H54 (cell line): ENCODE measurements around the gene ITGB6.

Source experiments
- DNase-seq: peaks from one replicate; pipeline ENCODE4 v3.0.0; 2011; ENCODE audit warnings: low spot score, mixed read lengths; ENCODE audit not compliant: insufficient read length
- FAIRE-seq: peaks from 3 replicates; lab custom pipeline; 2011; peaks lifted over from hg19 to GRCh38; lab: Jason Lieb, UNC
- POLR2A ChIP-seq: IDR thresholded peaks from 2 replicates; pipeline ENCODE4 v1.6.1; 2011; ENCODE audit warnings: low read depth, mild to moderate bottlenecking, low read length

ITGB6 gene

DNA sequence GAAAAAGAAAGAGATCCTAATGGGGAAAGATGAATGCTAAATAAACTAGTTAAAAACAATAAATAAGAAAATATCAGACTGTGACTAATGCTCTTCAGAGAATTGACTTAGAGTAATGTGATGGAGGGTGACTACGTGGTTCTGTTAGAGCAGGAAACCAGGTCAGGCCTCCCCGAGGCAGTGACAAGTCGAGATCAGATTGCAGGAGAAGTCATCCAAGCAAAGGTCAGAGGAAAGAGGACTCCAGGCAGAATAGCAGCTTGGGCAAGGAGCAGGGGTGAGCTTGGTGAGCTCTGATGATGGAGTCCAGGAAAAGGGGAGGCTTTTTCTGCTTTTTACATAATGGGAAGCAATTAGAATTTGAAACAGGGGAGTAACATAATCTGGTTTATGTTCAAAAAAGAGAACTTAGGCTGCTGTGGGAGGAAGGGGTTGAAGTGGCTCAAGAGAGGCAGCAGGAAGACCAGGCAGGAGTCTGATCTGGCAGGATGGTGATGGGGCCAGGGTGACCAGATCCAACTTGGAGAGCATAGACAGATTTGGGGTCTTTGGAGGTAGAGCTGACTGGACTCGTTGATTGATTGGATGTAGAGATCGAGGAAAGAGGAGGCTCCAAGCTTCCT lies 27.3 kb upstream of the ITGB6 start:
- no peak for TF ChIP-seq POLR2A
- no peak for FAIRE-seq
- no peak for DNase-seq

DNA sequence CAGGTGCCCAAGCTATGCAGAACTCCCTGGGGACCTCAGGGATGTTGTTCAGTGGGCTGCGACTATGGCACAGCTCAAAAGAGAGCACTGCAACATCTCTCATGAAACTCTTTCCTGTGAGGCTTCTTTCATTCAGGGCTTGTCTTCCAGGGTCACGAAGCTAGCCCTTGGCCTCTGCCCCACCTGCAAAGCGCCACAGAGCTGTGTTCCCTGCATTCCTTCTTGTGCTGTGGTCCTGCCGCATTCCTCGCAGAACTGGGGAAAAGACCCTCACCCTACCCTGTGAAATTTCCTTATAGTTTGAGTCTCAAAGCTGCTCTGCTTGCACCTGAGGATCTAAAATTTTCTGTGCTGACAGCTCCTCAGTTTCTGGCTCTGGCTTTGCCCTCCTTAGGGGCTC lies 26.3 kb upstream of the ITGB6 start:
- no peak for TF ChIP-seq POLR2A
- DNase-seq (no peak), FAIRE-seq (no peak)

DNA sequence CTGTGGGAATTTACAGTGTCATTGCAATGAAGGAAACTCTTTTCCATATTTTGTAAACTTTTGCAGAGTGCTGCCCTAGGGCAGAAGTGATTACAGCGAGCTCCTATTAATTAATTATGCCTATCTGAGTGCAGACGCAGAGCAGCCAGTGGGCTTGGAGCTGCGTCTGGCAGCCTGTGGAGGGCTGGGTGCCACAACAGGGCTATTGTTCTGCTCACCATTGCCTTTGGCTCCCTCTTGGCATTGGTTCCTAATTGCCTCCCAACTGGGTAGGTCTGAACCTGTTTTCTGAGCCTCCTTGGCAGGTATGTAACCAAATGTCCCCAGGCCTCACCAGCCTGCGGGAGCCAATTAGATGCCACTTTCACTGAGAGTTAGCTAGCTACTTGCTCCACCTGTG lies 25.6 kb upstream of the ITGB6 start:
- FAIRE-seq (no peak), DNase-seq (no peak)
- no peak for TF ChIP-seq POLR2A

DNA sequence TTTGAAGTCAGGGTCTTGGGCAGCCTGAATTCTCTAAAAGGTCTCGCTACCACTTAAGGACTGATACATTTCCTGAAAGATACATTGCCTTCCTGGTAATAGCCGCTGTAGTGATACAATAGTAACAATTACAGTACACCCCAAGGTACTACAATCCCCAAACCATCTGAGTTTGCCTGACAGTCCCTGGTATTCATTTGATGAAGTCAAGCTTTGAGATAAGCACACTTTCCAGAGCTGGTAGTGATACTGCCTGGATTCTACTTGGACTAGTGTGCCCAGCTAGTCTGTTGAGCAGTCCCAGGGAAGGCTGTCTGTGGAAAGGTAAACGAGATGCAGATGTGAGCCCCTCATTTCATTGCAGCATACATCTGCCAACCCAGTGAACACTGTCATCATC lies 24.4 kb upstream of the ITGB6 start:
- FAIRE-seq = no peak

DNA sequence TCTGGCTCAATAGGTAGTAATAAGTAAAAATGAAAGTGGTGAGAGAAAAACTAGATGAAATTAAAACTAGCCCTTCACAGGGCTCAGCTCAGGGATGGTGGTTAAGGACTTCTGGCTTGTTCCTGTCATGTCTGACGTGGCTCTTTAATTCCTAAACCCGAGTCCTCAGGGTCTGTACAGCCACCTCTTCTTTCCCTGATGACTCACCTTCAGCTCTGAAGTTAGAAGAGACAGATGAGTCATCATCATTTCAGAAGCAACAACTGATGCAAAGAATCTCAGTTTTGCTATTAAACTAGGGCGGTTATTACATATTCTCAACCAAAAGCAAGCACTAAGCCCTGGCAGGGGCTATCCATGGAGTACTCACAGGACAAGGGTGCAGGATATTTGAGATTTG lies 24.0 kb upstream of the ITGB6 start:
- peak; percentile 41 for FAIRE-seq
- peak; percentile 62 for DNase-seq
- TF ChIP-seq POLR2A = no peak

More for the DNA sequence above, 24.4 kb upstream of the ITGB6 start:
- TF ChIP-seq POLR2A = no peak
- DNase-seq = no peak

DNA sequence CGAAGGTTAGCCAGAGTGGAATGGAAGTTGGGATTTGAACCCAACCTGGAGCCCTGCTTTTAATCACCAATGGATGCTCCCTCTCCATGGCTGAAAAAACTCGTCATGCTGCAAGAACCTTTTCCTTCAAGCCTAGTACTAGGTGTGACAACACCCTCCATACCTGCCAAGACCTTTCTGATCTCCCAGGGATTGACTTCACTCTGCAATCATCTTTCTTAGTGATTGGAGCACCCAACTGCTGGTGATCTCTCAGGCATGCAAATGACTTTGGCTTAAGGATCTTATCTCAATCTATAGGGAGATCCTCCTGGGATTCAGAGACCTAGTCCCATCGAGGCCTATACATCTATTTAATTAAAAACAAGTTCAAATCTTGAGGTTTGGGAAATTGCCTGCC lies 23.5 kb upstream of the ITGB6 start:
- no peak for DNase-seq
- FAIRE-seq = no peak
- TF ChIP-seq POLR2A = no peak

DNA sequence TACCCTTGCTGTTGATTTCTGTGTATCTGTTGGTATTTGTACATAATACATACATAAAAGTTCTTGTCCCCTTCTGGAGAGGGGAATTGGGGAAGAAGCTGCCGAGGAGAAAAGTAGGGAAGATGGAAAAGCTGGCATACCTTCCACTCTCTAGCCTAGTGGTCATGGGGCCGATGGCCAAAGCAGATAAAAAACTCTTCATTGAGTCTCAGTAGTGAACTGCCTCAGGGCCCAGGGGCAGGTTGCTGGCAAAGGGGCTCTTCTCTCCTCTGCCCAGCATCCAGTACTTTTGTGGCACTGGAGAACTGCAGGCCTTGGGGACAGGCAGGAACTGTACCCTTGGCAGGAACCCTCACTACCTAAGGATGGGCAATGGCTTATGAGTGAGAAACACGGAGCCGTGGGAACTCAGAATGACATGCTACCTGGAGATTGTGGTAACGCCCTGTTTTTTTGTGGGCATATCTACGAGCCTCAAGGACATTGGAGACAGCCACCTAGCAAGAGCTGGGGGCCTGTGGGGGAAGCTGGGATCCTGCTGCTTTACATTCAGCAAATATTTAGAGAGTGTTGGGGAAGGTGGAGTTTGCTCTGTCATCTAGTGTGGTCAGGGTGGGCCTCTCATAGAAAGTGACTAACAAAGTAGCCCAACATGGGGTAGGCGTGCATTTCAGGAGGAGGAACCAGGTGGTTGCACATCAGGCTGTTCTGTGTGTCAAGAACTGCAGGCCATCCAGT lies 22.6 kb upstream of the ITGB6 start:
- no peak for TF ChIP-seq POLR2A
- FAIRE-seq (no peak), DNase-seq (no peak)

DNA sequence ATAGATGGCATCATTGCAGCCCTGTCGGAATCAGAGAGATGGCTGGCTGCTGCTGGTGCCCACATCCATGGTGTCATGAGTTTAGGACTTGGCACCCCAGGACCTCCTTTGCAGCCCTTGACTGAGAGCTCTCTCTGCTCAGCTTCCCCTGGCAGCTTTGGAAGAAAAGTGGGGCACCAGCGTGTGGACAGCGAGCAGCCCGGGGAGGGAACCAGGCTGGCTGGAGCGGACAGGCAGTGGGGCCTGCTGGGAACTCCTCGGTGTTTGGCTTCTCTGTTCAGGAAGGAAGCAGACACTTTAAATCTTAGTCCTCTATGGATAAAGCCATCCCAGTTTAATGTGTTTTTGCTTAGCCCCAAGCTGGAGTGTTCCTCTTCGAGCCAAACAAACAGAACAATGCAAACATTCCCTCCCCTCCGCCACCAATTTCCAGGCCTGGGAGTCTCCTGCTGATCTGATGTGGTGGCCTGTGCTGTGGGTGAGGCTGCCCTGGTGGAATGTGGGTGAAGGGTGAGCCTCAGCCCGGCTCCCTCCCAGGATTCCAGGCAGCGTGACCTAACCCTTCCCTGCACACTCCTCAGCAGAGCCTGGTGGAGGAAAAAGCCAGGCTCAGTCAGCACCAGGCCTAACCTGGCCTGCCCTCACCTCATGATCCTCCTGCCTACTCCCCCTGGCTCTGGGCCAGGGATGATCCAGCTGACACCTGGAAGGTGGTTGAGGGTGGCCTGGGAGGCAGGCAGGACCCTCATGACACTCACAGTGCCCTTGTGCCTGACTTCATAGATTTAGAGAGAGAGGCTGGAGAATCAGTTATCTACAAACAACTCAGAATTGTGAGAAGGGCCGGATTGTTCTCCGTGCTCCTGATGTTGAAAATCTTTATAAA lies 21.6 kb upstream of the ITGB6 start:
- TF ChIP-seq POLR2A = peak; percentile 41; the same call in 1 of the 2 replicates
- DNase-seq (peak; percentile 63), FAIRE-seq (no peak)

DNA sequence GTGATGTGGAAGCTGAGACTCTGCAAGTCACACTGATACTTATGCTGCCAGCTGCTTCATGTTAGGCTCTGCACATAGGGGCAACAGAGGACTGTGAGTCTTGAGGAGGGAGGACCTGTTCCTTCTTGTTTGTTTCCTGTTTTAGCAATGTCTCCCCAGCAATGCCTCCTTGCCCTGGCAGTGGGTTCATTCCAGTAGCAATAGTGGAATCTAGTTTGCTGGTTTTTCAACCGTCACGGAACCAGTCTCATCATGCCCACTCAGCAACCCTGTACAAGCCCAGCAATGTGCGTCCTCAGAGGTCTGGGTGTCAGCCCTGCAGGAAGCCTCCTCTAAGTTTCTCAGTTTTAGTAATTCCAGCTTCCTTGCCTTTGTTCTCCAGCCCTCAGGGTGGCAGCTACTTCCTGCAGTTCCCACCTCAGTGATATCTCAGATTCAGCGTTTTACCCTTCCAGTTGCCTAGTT lies 20.5 kb upstream of the ITGB6 start:
- FAIRE-seq (no peak), DNase-seq (no peak)
- TF ChIP-seq POLR2A = no peak

DNA sequence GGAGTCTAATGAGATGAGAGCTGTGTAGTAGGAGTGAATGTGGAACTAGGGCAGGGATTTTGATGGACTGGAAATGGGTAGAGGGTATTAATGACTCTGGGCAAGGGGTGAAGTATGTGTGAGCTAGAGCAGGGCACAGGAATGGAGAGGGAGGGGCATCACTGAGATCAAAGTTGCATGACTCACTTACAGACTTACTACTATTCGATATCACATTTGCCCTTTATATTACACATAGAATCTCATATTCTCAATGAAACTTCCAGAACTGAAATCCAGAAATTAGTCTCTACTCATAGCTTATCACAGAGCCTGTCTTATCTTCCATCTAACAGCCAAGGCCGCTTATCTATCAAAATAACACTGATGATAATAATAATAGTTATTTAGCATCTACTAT lies 20.0 kb upstream of the ITGB6 start:
- no peak for TF ChIP-seq POLR2A
- DNase-seq (no peak), FAIRE-seq (no peak)

DNA sequence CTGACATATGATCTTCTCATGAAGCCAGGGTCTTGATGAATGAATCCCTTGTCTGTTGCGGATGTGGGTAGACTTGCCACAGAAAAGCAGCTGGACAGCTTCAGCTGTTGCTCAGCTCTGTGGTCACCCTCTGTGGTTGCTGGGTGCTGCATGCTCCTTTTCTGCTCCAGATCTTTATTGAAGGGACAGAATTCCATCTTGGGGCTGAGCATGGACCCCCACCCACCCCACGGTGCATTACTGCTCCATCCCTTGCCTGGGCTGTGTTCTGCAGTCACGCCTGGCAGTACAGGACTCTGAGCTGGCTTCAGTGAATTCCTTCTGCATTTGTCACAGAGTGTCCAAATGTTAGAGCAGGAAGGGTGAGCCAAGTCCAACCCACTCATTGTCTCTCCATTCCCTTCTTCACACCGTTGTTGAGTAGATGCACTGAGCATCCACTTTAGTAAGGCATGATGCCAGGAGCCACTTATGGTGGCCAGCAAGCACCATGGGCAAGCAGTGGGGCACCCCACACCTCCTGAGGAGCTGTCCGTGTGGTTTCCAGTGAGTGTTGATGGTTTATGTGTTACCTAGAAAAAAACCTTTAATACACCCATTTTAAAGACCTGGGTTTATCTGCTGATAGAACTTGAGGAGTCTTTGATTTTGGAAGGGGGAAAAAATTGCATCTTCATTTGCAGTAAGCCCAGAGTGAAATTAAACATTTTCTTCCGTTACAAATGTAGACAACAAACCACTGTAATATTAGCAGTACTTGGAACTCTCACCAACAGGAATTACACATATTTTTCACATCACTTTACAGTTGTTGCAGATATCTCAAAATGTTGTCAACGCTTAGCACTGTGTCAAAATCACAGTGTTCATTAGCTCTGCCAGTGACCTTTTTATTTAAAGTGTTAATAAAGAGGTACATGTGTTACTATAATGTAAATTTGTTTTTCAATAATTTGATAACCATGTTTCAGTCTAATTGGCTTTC lies 14.7 kb upstream of the ITGB6 start:
- FAIRE-seq (peak; percentile 91), DNase-seq (peak; percentile 43)
- no peak for TF ChIP-seq POLR2A

DNA sequence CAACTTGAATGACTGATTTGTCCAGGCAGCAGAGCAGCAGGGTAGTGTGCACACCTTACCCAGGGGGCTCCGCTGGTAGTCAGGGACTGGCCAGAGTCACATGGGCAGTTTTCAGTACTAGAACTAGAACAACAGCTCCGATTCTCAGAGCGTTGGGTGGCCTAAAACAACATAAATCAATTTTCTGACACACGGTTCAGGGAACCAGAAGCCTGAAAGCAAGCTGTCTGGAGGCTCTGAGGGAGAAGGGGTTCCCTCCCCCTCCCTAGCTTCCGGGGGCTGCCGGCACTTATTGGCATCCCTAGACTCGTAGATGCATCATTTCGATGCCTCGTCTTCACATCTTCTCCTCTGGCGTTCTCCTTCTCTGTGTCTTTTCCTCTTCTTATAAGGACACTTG lies 13.4 kb upstream of the ITGB6 start:
- DNase-seq = no peak
- no peak for FAIRE-seq
- TF ChIP-seq POLR2A = no peak

DNA sequence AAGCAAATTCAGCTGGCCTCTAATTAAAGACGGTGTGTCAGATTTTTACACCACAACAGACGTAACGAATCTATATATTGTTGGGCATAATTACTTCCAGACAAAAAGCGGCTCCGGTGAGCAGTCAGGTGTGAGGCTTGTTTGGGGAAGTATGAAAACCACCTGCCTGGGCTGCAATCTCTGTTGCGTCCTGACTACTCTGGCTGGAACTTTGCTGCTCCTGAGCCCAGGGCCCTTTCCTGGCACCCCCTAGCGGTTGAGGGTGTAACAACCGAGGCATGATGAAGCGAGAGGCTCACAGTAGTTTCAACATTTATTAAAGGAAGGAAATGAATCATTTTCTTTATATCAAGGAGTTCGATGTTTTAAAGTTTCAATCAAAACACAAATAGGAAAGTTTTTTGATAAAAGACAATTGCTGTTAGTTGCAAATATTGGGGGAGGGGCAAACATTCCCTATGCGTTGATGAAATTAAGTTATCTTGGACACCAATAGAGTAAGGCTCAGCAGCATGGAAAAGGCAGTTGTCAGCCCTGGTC lies 10.6 kb upstream of the ITGB6 start:
- TF ChIP-seq POLR2A = no peak
- FAIRE-seq = peak; percentile 11
- DNase-seq = no peak

DNA sequence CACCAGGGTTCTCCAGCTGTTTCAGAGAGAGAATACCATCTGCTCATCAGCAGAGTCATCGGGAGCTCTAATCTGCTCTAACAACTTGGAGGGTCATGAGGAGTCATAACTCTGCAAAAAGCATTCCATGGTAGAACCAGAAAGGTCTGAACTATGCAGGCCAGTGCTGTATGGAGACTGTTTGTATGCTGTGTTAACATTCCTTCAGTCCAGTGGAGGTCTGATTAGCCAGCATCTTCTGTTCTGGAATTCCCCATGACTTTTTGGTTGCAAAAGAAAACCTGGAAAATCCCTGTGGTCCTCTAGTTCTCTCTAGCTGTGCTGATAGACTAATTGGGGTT lies 9.4 kb upstream of the ITGB6 start:
- TF ChIP-seq POLR2A = no peak
- FAIRE-seq = no peak
- no peak for DNase-seq
